K562 treated with DMSO at 1 percent for 4 hours (cell line): Measurements from ENCODE around the gene CYB5R4. TPM values are rescaled to one million over a fixed set of nuclear protein-coding genes. Genes with fewer than 3 reads are reported as not detected.

Source experiments
- total RNA-seq: library from RNA; unstranded; fragments of 300-600 nt; gene quantifications from 2 replicates; pipeline ENCODE4 v1.2.3, GENCODE V29; 2022; ENCODE audit not compliant: insufficient read depth

The CYB5R4 gene
- 2.1 and 5.6 TPM in 2 replicates for total RNA-seq

GRCh38 chr6:83859410-83860358 lies at the start of gene CYB5R4:
CYB5R4 (plus strand) TSS chr6:83859689; CDS start chr6:83859783, 94 bp downstream.

DNA sequence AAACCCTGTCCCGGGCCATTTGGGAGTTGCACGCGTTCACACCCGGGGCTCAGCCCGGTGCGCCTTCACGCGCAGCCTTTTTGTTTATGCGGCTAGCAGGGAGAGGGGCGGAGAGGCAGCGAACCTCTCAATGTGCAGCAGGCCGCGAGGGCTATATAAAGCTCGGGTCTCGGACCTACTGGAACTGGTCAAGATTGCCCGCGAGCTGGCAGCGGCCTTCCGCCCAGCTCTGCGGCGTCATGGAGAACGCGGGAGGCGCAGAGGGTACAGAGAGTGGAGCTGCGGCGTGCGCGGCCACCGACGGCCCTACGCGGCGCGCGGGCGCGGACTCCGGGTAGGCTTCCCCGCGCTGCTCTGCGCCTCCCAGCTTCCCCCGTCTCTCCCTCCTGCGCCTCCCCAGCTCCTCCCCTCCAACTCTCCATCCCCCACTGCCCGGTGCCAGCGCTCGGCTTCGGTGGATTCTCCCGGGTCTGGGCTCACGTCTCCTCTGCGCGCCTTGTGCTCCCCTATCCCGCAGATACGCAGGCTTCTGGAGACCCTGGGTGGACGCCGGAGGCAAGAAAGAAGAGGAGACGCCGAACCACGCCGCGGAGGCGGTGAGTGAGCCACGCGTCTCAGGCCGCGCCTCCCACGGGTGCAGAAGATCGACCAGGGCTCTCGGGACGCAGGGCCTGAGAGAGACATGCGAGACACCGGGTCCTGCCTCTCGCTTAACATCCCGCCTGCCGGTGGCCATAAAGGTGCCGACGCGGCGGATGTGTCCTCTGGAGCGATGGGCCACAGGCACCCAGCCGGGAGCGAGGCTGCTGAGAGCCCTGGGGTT lies 6.1 kb upstream of the CYB5R4 start, which contains the start of gene RIPPLY2:
RIPPLY2 (plus strand) TSS at position 183 of the 823 bp plus-strand sequence; CDS start at position 240, 57 bp downstream.

Other genes starting within 250 kb of the CYB5R4 start
- gene SNAP91, start 150.6 kb upstream of the CYB5R4 start, total RNA-seq = not detected in 2 replicates
- not detected in 2 replicates for gene RIPPLY2, start 6.3 kb upstream of the CYB5R4 start, total RNA-seq
- gene MRAP2, start 174.1 kb downstream of the CYB5R4 start, total RNA-seq = 2.6 and 3.4 TPM in 2 replicates